HEK293 (cell line): ENCODE results near the gene IRF2BPL.

Experiments
- CTCF ChIA-PET: fragments of 350-600 bp; formaldehyde crosslinking; extraction: SDS; loops from one replicate; lab custom pipeline; 2021; ENCODE audit warnings: antibody characterized with exemption; lab: Yijun Ruan, JAX
- POLR2A ChIA-PET: fragments of 300-600 bp; formaldehyde crosslinking; extraction: SDS; loops from one replicate; lab custom pipeline; 2020; ENCODE audit warnings: antibody characterized with exemption, inconsistent platforms; lab: Yijun Ruan, JAX
- H3K27ac ChIP-seq: fragments of 200-500 bp; sonication (Bioruptor generic); 2 replicates; pipeline ENCODE4 v1.5.1; 2014; ENCODE audit warnings: low read depth, low read length, control low read depth, inconsistent platforms; ENCODE audit errors: extremely low read depth
- H3K36me3 ChIP-seq, 2 experiments: fragments of 200-500 bp in 1 of 2; sonication (Bioruptor generic) in 1 of 2; 1 replicate in 1 of 2; 2 replicates in 1 of 2; pipeline ENCODE4 v1.5.1; 2014 to 2017; ENCODE audit warnings: inconsistent platforms in 2 of 2, low read length in 2 of 2; ENCODE audit not compliant: control insufficient read depth in 2 of 2, insufficient read depth in 1 of 2
- H3K4me1 ChIP-seq: fragments of 200-500 bp; sonication (Bioruptor generic); 2 replicates; pipeline ENCODE4 v1.5.1; 2014; ENCODE audit warnings: mild to moderate bottlenecking, low read length, inconsistent platforms; ENCODE audit not compliant: control insufficient read depth, insufficient read depth
- H3K4me3 ChIP-seq: 2 replicates; pipeline ENCODE4 v1.5.1; 2011; ENCODE audit warnings: low read depth, mild to moderate bottlenecking, control low read depth, low read length, moderate library complexity
- H3K9me3 ChIP-seq: fragments of 200-500 bp; sonication (Bioruptor generic); 2 replicates; pipeline ENCODE4 v1.5.1; 2014; ENCODE audit warnings: low read depth, low read length, inconsistent platforms; ENCODE audit not compliant: control insufficient read depth, insufficient read depth
- EGR2 ChIP-seq: fragments of 450-650 bp; formaldehyde crosslinking; IDR thresholded peaks from 2 replicates; pipeline ENCODE4 v1.5.1; 2016; ENCODE audit warnings: low read depth, missing biosample characterization, missing genetic modification characterization
- KLF16 ChIP-seq: fragments of 450-650 bp; formaldehyde crosslinking; IDR thresholded peaks from 2 replicates; pipeline ENCODE4 v1.5.1; 2017; ENCODE audit warnings: missing biosample characterization, missing genetic modification characterization
- OVOL3 ChIP-seq: fragments of 450-650 bp; formaldehyde crosslinking; IDR thresholded peaks from 2 replicates; pipeline ENCODE4 v1.5.1; 2016; ENCODE audit warnings: missing biosample characterization, missing genetic modification characterization
- PATZ1 ChIP-seq: fragments of 450-650 bp; formaldehyde crosslinking; IDR thresholded peaks from 2 replicates; pipeline ENCODE4 v1.5.1; 2016; ENCODE audit warnings: missing biosample characterization, missing genetic modification characterization
- RBAK ChIP-seq: fragments of 450-650 bp; formaldehyde crosslinking; IDR thresholded peaks from 2 replicates; pipeline ENCODE4 v1.5.1; 2016; ENCODE audit warnings: missing biosample characterization, missing genetic modification characterization
- REST ChIP-seq: fragments of 450-650 bp; formaldehyde crosslinking; IDR thresholded peaks from 2 replicates; pipeline ENCODE4 v1.5.1; 2016; ENCODE audit warnings: missing biosample characterization, missing genetic modification characterization
- SALL2 ChIP-seq: fragments of 450-650 bp; formaldehyde crosslinking; IDR thresholded peaks from 2 replicates; pipeline ENCODE4 v1.5.0; 2017; ENCODE audit warnings: missing biosample characterization, mild to moderate bottlenecking, missing genetic modification characterization, borderline replicate concordance
- SCRT2 ChIP-seq: fragments of 450-650 bp; formaldehyde crosslinking; IDR thresholded peaks from 2 replicates; pipeline ENCODE4 v1.5.1; 2016; ENCODE audit warnings: missing biosample characterization, missing genetic modification characterization
- TRIM28 ChIP-seq: IDR thresholded peaks from 2 replicates; pipeline ENCODE4 v1.6.1; 2011; ENCODE audit warnings: low read length, control low read depth, borderline replicate concordance
- ZBTB17 ChIP-seq: fragments of 450-650 bp; formaldehyde crosslinking; IDR thresholded peaks from 2 replicates; pipeline ENCODE4 v1.5.1; 2016; ENCODE audit warnings: missing biosample characterization, missing genetic modification characterization
- ZBTB49 ChIP-seq: fragments of 450-650 bp; formaldehyde crosslinking; IDR thresholded peaks from 2 replicates; pipeline ENCODE4 v1.5.1; 2016; ENCODE audit warnings: missing biosample characterization, missing genetic modification characterization, low read depth
- ZBTB7A ChIP-seq: fragments of 450-650 bp; formaldehyde crosslinking; IDR thresholded peaks from 2 replicates; pipeline ENCODE4 v1.5.1; 2016; ENCODE audit warnings: low read depth, missing biosample characterization, missing genetic modification characterization
- ZBTB8A ChIP-seq: fragments of 450-650 bp; formaldehyde crosslinking; IDR thresholded peaks from 2 replicates; pipeline ENCODE4 v1.5.1; 2016; ENCODE audit warnings: missing biosample characterization, missing genetic modification characterization
- ZFP41 ChIP-seq: fragments of 450-650 bp; formaldehyde crosslinking; IDR thresholded peaks from 2 replicates; pipeline ENCODE4 v1.5.1; 2016; ENCODE audit warnings: missing biosample characterization, missing genetic modification characterization, borderline replicate concordance
- ZNF2 ChIP-seq: fragments of 450-650 bp; formaldehyde crosslinking; IDR thresholded peaks from 2 replicates; pipeline ENCODE4 v1.5.1; 2016; ENCODE audit warnings: missing biosample characterization, missing genetic modification characterization
- ZNF223 ChIP-seq: fragments of 450-650 bp; formaldehyde crosslinking; IDR thresholded peaks from 2 replicates; pipeline ENCODE4 v1.5.1; 2016; ENCODE audit warnings: missing biosample characterization, missing genetic modification characterization
- ZNF23 ChIP-seq: fragments of 450-650 bp; formaldehyde crosslinking; IDR thresholded peaks from 2 replicates; pipeline ENCODE4 v1.5.1; 2016; ENCODE audit warnings: missing biosample characterization, missing genetic modification characterization, borderline replicate concordance
- ZNF239 ChIP-seq: fragments of 450-650 bp; formaldehyde crosslinking; IDR thresholded peaks from 2 replicates; pipeline ENCODE4 v1.5.1; 2016; ENCODE audit warnings: missing biosample characterization, missing genetic modification characterization
- ZNF335 ChIP-seq: fragments of 450-650 bp; formaldehyde crosslinking; conservative IDR thresholded peaks from 2 replicates; pipeline ENCODE4 v1.5.1; 2016; ENCODE audit warnings: missing biosample characterization, missing genetic modification characterization
- ZNF354C ChIP-seq: fragments of 450-650 bp; formaldehyde crosslinking; IDR thresholded peaks from 2 replicates; pipeline ENCODE4 v1.5.1; 2016; ENCODE audit warnings: missing biosample characterization, missing genetic modification characterization, low read depth, borderline replicate concordance
- ZNF366 ChIP-seq: fragments of 450-650 bp; formaldehyde crosslinking; conservative IDR thresholded peaks from 2 replicates; pipeline ENCODE4 v1.5.1; 2016; ENCODE audit warnings: missing biosample characterization, missing genetic modification characterization
- ZNF426 ChIP-seq: fragments of 450-650 bp; formaldehyde crosslinking; IDR thresholded peaks from 2 replicates; pipeline ENCODE4 v1.5.1; 2017; ENCODE audit warnings: missing biosample characterization, missing genetic modification characterization, mild to moderate bottlenecking, inconsistent platforms, moderate library complexity
- ZNF433 ChIP-seq: fragments of 450-650 bp; formaldehyde crosslinking; IDR thresholded peaks from 2 replicates; pipeline ENCODE4 v1.5.1; 2016; ENCODE audit warnings: missing biosample characterization, missing genetic modification characterization, low read depth
- ZNF473 ChIP-seq: fragments of 450-650 bp; formaldehyde crosslinking; IDR thresholded peaks from 2 replicates; pipeline ENCODE4 v1.5.1; 2017; ENCODE audit warnings: missing biosample characterization, missing genetic modification characterization
- ZNF555 ChIP-seq: fragments of 450-650 bp; formaldehyde crosslinking; conservative IDR thresholded peaks from 2 replicates; pipeline ENCODE4 v1.5.1; 2017; ENCODE audit warnings: missing biosample characterization, mild to moderate bottlenecking, missing genetic modification characterization, inconsistent platforms
- ZNF571 ChIP-seq: fragments of 450-650 bp; formaldehyde crosslinking; IDR thresholded peaks from 2 replicates; pipeline ENCODE4 v1.5.0; 2017; ENCODE audit warnings: missing biosample characterization, missing genetic modification characterization
- ZNF600 ChIP-seq: fragments of 450-650 bp; formaldehyde crosslinking; IDR thresholded peaks from 2 replicates; pipeline ENCODE4 v1.5.1; 2016; ENCODE audit warnings: missing biosample characterization, missing genetic modification characterization
- ZNF621 ChIP-seq: fragments of 450-650 bp; formaldehyde crosslinking; IDR thresholded peaks from 2 replicates; pipeline ENCODE4 v1.5.1; 2017; ENCODE audit warnings: missing biosample characterization, missing genetic modification characterization
- ZNF624 ChIP-seq: fragments of 450-650 bp; formaldehyde crosslinking; IDR thresholded peaks from 2 replicates; pipeline ENCODE4 v1.5.1; 2017; ENCODE audit warnings: missing biosample characterization, missing genetic modification characterization
- ZNF658 ChIP-seq: fragments of 450-650 bp; formaldehyde crosslinking; IDR thresholded peaks from 2 replicates; pipeline ENCODE4; 2016; ENCODE audit warnings: missing biosample characterization, missing genetic modification characterization
- ZNF701 ChIP-seq: fragments of 450-650 bp; formaldehyde crosslinking; IDR thresholded peaks from 2 replicates; pipeline ENCODE4 v1.5.1; 2016; ENCODE audit warnings: missing biosample characterization, missing genetic modification characterization
- ZNF792 ChIP-seq: fragments of 450-650 bp; formaldehyde crosslinking; IDR thresholded peaks from 2 replicates; pipeline ENCODE4 v1.5.1; 2016; ENCODE audit warnings: missing biosample characterization, missing genetic modification characterization

Gene IRF2BPL

GRCh38 chr14:77032844-77033621 is 4.5 kb upstream of the IRF2BPL start:
- peaks cover 49% of the 10 kb centered on the region for H3K4me1 ChIP-seq
- peak overlapping the region; percentile 42 for H3K4me3 ChIP-seq
- no peaks in the 10 kb centered on the region for H3K36me3 ChIP-seq
- ChIA-PET CTCF (interaction anchor here (1.1 to 1.5 kb wide), 4 partner anchors 20 to 157 kb away, joined by 3 to 4 read pairs (median 4); no protein-coding TSS in a partner anchor), POLR2A (interaction anchor here (0.8 to 2.2 kb wide), 3 partner anchors 7 to 280 kb away, joined by 4 to 6 read pairs (median 4); no protein-coding TSS in a partner anchor)
- peak overlapping the region; percentile 99 for H3K27ac ChIP-seq
- no peaks in the 10 kb centered on the region for H3K9me3 ChIP-seq
- TF ChIP-seq ZNF624 (tag by site-specific recombination) (no peak), ZNF571 (tag by site-specific recombination) (no peak), ZNF658 (tag by site-specific recombination) (no peak), ZNF366 (tag by site-specific recombination) (peak; percentile 95), KLF16 (tag by site-specific recombination) (no peak), RBAK (no peak), ZFP41 (tag by site-specific recombination) (no peak), EGR2 (tag by site-specific recombination) (peak; percentile 44; the same call in 1 of the 2 replicates), SCRT2 (no peak), ZNF2 (tag by site-specific recombination) (no peak), ZNF433 (tag by site-specific recombination) (no peak), ZBTB7A (tag by site-specific recombination) (no peak), ZNF426 (no peak), ZNF335 (peak; percentile 87), ZNF555 (tag by site-specific recombination) (no peak), ZNF701 (tag by site-specific recombination) (no peak), ZBTB17 (peak; percentile 89), ZNF792 (tag by site-specific recombination) (no peak), ZNF23 (tag by site-specific recombination) (no peak), ZNF239 (no peak), ZNF621 (tag by site-specific recombination) (no peak), TRIM28 (no peak; the same call in none of the 2 replicates), ZBTB8A (tag by site-specific recombination) (peak; percentile 100), PATZ1 (tag by site-specific recombination) (peak; percentile 78), REST (tag by site-specific recombination) (no peak), ZNF473 (tag by site-specific recombination) (no peak), ZBTB49 (tag by site-specific recombination) (no peak), ZNF223 (tag by site-specific recombination) (peak; percentile 84), OVOL3 (tag by site-specific recombination) (peak; percentile 51; the same call in 1 of the 2 replicates), ZNF354C (tag by site-specific recombination) (no peak), SALL2 (tag by site-specific recombination) (no peak), ZNF600 (tag by site-specific recombination) (peak; percentile 81)
